Measurements from ENCODE around the gene RTL1.

The RTL1 gene

GRCh38 chr14:100850841-100851585 is 52.5 kb downstream of the RTL1 start:
- H3K9ac ChIP-seq (ENCODE audit: low read length): no peak overlapping the region
- no peaks in the 10 kb centered on the region for H3K36me3 ChIP-seq (ENCODE audit: insufficient read depth, low read length)
- H3K9me3 ChIP-seq (ENCODE audit: low read length): no peaks in the 10 kb centered on the region
- H3K4me3 ChIP-seq (ENCODE audit: low read depth in 1 of 2, low read length in 2 of 2): no peak overlapping the region
- no peak overlapping the region for H3K27ac ChIP-seq (ENCODE audit: low read depth, low read length)
- H3K4me1 ChIP-seq (ENCODE audit: insufficient read depth, low read length): no peaks in the 10 kb centered on the region
- no peaks in the 10 kb centered on the region for H3K27me3 ChIP-seq (ENCODE audit: control insufficient read depth in 1 of 2, insufficient read depth in 2 of 2, low read length in 2 of 2)

- no peaks in the 10 kb centered on the region for H3K36me3 ChIP-seq (ENCODE audit: insufficient read depth, low read length)
- no peak overlapping the region for H3K9ac ChIP-seq (ENCODE audit: low read length)
- H3K27me3 ChIP-seq (ENCODE audit: control insufficient read depth in 1 of 2, insufficient read depth in 2 of 2, low read length in 2 of 2): no peaks in the 10 kb centered on the region
- no peaks in the 10 kb centered on the region for H3K4me1 ChIP-seq (ENCODE audit: insufficient read depth, low read length)
- no peak overlapping the region for H3K4me3 ChIP-seq (ENCODE audit: low read depth in 1 of 2, low read length in 2 of 2)
- no peaks in the 10 kb centered on the region for H3K9me3 ChIP-seq (ENCODE audit: low read length)
- no peak overlapping the region for H3K27ac ChIP-seq (ENCODE audit: low read depth, low read length)
These were observed 54.3 kb downstream of the RTL1 start for GRCh38 chr14:100849115-100849781.

GRCh38 chr14:100846309-100846859 is 57.1 kb downstream of the RTL1 start:
- H3K36me3 ChIP-seq (ENCODE audit: insufficient read depth, low read length): no peaks in the 10 kb centered on the region
- no peaks in the 10 kb centered on the region for H3K9me3 ChIP-seq (ENCODE audit: low read length)
- H3K4me1 ChIP-seq (ENCODE audit: insufficient read depth, low read length): peaks cover 5% of the 10 kb centered on the region
- H3K9ac ChIP-seq (ENCODE audit: low read length): no peak overlapping the region
- no peaks in the 10 kb centered on the region for H3K27me3 ChIP-seq (ENCODE audit: control insufficient read depth in 1 of 2, insufficient read depth in 2 of 2, low read length in 2 of 2)
- H3K4me3 ChIP-seq (ENCODE audit: low read depth in 1 of 2, low read length in 2 of 2): no peak overlapping the region
- H3K27ac ChIP-seq (ENCODE audit: low read depth, low read length): no peak overlapping the region

DNA sequence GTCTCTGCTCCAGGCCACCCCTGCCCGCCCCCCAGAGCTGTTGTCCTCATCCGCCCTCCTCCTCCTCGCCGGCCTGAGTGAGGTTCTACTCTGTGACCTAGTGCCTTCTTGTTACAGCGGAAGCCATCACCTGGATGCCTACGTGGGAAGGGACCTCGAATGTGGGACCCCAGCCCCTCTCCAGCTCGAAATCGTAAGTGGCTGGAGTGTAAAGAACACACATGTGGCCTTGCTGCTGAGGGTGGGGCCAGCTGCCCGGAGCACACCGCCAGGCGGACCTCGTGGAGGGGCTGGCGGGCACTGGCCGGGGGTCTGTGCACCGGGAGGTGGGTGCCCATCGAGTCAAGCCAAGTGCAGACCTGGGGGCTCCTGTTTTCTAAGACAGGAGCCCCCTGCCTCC is 58.2 kb downstream of the RTL1 start:
- Histone ChIP-seq H3K27ac (ENCODE audit: low read depth, low read length) (no peak overlapping the region), H3K9ac (ENCODE audit: low read length) (no peak overlapping the region), H3K36me3 (ENCODE audit: insufficient read depth, low read length) (no peaks in the 10 kb centered on the region), H3K4me1 (ENCODE audit: insufficient read depth, low read length) (peaks cover 5% of the 10 kb centered on the region), H3K4me3 (ENCODE audit: low read depth in 1 of 2, low read length in 2 of 2) (no peak overlapping the region), H3K9me3 (ENCODE audit: low read length) (no peaks in the 10 kb centered on the region), H3K27me3 (ENCODE audit: control insufficient read depth in 1 of 2, insufficient read depth in 2 of 2, low read length in 2 of 2) (no peaks in the 10 kb centered on the region)

DNA sequence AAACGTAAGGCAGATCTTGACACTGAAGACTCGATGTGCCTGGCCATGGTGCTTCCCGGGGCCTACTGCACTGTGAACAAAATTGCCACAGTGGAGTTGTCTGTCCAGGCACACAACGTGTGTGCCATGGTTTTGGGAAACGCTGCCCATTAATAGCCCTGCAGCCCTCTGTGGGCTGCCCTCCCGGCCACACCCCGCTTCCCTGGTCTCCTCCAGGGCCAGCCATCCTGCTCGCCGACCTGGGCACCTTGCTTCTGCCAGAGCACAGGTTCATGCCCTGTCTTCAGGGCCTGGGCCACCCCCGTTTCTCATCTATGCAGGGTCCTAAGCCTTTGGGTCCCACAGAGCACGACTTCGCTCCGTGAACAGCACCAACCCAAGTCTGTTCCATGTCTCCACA is 58.7 kb downstream of the RTL1 start:
- Histone ChIP-seq H3K27ac (ENCODE audit: low read depth, low read length) (no peak overlapping the region), H3K9me3 (ENCODE audit: low read length) (no peaks in the 10 kb centered on the region), H3K9ac (ENCODE audit: low read length) (no peak overlapping the region), H3K27me3 (ENCODE audit: control insufficient read depth in 1 of 2, insufficient read depth in 2 of 2, low read length in 2 of 2) (no peaks in the 10 kb centered on the region), H3K36me3 (ENCODE audit: insufficient read depth, low read length) (no peaks in the 10 kb centered on the region), H3K4me3 (ENCODE audit: low read depth in 1 of 2, low read length in 2 of 2) (no peak overlapping the region), H3K4me1 (ENCODE audit: insufficient read depth, low read length) (peaks cover 5% of the 10 kb centered on the region)

DNA sequence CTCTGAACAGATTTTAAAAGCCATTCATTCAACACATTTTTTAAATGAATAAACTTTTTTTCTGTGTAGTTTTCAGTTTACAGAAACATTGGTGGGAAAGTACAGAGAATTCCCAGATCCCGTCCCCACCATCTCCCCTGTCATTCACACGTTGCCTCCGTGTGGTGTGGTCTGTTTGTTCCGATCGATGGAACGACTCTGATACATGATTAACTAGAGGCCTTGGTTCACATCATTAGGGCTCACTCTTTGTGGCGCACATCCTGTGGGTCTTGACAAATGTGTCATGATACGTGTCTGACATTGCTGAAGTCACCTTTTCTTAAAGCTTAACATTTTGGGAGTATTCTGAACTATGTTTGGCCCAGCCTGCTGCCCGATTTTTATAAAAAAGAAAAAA is 59.1 kb downstream of the RTL1 start:
- no peak overlapping the region for H3K9ac ChIP-seq (ENCODE audit: low read length)
- no peaks in the 10 kb centered on the region for H3K27me3 ChIP-seq (ENCODE audit: control insufficient read depth in 1 of 2, insufficient read depth in 2 of 2, low read length in 2 of 2)
- H3K4me1 ChIP-seq (ENCODE audit: insufficient read depth, low read length): peaks cover 5% of the 10 kb centered on the region
- H3K36me3 ChIP-seq (ENCODE audit: insufficient read depth, low read length): no peaks in the 10 kb centered on the region
- no peak overlapping the region for H3K27ac ChIP-seq (ENCODE audit: low read depth, low read length)
- H3K9me3 ChIP-seq (ENCODE audit: low read length): no peaks in the 10 kb centered on the region
- H3K4me3 ChIP-seq (ENCODE audit: low read depth in 1 of 2, low read length in 2 of 2): no peak overlapping the region

- Histone ChIP-seq H3K9ac (ENCODE audit: low read length) (no peak overlapping the region), H3K27ac (ENCODE audit: low read depth, low read length) (no peak overlapping the region), H3K4me1 (ENCODE audit: insufficient read depth, low read length) (peaks cover 5% of the 10 kb centered on the region), H3K9me3 (ENCODE audit: low read length) (no peaks in the 10 kb centered on the region), H3K36me3 (ENCODE audit: insufficient read depth, low read length) (no peaks in the 10 kb centered on the region), H3K4me3 (ENCODE audit: low read depth in 1 of 2, low read length in 2 of 2) (no peak overlapping the region), H3K27me3 (ENCODE audit: control insufficient read depth in 1 of 2, insufficient read depth in 2 of 2, low read length in 2 of 2) (no peaks in the 10 kb centered on the region)
These were observed 59.5 kb downstream of the RTL1 start for GRCh38 chr14:100844082-100844408.

GRCh38 chr14:100842799-100843198 is 60.7 kb downstream of the RTL1 start:
- peaks cover 5% of the 10 kb centered on the region for H3K4me1 ChIP-seq (ENCODE audit: insufficient read depth, low read length)
- no peak overlapping the region for H3K9ac ChIP-seq (ENCODE audit: low read length)
- no peak overlapping the region for H3K4me3 ChIP-seq (ENCODE audit: low read depth in 1 of 2, low read length in 2 of 2)
- no peaks in the 10 kb centered on the region for H3K36me3 ChIP-seq (ENCODE audit: insufficient read depth, low read length)
- no peaks in the 10 kb centered on the region for H3K9me3 ChIP-seq (ENCODE audit: low read length)
- H3K27me3 ChIP-seq (ENCODE audit: control insufficient read depth in 1 of 2, insufficient read depth in 2 of 2, low read length in 2 of 2): no peaks in the 10 kb centered on the region
- H3K27ac ChIP-seq (ENCODE audit: low read depth, low read length): no peak overlapping the region

DNA sequence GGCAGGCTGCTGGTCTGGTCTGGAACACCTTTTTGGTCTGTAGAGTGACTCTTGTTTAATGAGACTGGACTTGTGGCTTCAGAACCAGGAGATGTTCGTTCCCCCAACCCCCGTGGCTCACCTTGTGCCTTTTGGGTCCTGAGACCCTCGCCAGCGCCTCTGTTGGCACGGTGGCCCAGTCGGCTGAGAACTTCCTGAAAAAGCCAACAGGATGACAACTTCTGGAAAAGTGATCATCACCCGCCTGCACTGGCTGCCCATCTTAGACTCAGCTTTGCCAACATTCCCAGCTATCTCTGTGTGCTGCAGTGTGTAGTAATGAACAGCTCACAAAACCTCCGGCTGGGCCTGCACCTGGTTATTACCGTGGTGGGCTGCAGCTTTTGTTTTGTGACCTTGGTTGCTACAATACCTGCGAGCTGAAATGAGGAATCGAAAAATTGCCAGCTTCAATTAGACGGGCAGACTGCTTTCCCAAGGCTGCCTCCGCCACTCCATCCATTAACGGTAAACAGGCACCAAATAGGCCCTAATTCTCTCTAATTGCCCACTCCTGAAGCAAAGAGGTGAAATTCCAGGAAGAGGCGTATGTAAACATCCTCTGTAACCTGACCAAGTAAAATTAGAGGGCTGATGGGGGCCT is 61.6 kb downstream of the RTL1 start:
- no peak overlapping the region for H3K27ac ChIP-seq (ENCODE audit: low read depth, low read length)
- H3K9me3 ChIP-seq (ENCODE audit: low read length): no peaks in the 10 kb centered on the region
- H3K36me3 ChIP-seq (ENCODE audit: insufficient read depth, low read length): no peaks in the 10 kb centered on the region
- no peak overlapping the region for H3K4me3 ChIP-seq (ENCODE audit: low read depth in 1 of 2, low read length in 2 of 2)
- no peaks in the 10 kb centered on the region for H3K27me3 ChIP-seq (ENCODE audit: control insufficient read depth in 1 of 2, insufficient read depth in 2 of 2, low read length in 2 of 2)
- H3K4me1 ChIP-seq (ENCODE audit: insufficient read depth, low read length): peaks cover 5% of the 10 kb centered on the region
- no peak overlapping the region for H3K9ac ChIP-seq (ENCODE audit: low read length)

DNA sequence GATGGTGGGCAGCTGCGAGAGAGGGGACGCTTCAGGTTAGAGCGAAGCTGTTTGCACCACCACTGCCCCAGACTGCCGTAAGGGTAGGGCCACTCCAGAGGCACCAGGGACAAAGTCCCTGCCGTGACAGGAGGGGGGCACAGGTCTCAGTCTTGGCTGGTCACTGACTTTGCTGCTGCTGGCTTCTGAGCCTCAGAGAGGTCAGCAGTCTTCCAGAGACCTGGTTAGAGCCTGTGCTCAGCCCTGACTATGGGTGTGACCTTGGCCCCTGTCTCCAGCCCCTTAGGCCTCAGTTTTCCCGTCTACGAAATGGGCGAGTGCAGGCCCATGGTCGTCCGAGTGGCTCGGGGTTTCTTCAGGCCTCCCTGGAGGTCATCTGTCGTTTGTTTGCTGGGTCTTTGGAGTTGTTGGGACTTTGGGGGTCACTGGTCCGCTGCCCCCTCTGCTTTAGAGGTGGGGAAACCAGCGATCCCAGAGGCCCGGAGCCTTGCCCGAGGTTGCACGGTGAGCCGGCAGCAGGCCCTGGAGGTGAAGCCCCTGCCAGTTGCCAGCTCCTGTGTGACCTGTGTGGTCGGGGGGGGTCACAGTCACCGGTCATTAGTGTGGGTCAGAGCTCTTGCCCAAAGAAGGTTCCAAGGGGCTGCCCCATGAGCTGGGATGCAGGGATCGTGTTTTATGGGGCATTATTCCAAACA is 62.3 kb downstream of the RTL1 start:
- Histone ChIP-seq H3K9me3 (ENCODE audit: low read length) (no peaks in the 10 kb centered on the region), H3K36me3 (ENCODE audit: insufficient read depth, low read length) (no peaks in the 10 kb centered on the region), H3K4me3 (ENCODE audit: low read depth in 1 of 2, low read length in 2 of 2) (no peak overlapping the region), H3K27me3 (ENCODE audit: control insufficient read depth in 1 of 2, insufficient read depth in 2 of 2, low read length in 2 of 2) (no peaks in the 10 kb centered on the region), H3K4me1 (ENCODE audit: insufficient read depth, low read length) (peaks cover 5% of the 10 kb centered on the region), H3K27ac (ENCODE audit: low read depth, low read length) (no peak overlapping the region), H3K9ac (ENCODE audit: low read length) (no peak overlapping the region)

- Histone ChIP-seq H3K36me3 (ENCODE audit: insufficient read depth, low read length) (no peaks in the 10 kb centered on the region), H3K4me3 (ENCODE audit: low read depth in 1 of 2, low read length in 2 of 2) (no peak overlapping the region), H3K9ac (ENCODE audit: low read length) (no peak overlapping the region), H3K4me1 (ENCODE audit: insufficient read depth, low read length) (peaks cover 5% of the 10 kb centered on the region), H3K9me3 (ENCODE audit: low read length) (no peaks in the 10 kb centered on the region), H3K27me3 (ENCODE audit: control insufficient read depth in 1 of 2, insufficient read depth in 2 of 2, low read length in 2 of 2) (no peaks in the 10 kb centered on the region), H3K27ac (ENCODE audit: low read depth, low read length) (no peak overlapping the region)
These were observed 63.0 kb downstream of the RTL1 start for GRCh38 chr14:100840286-100841065.
